ENCODE measurements around the gene RAD54L.

The RAD54L gene

DNA sequence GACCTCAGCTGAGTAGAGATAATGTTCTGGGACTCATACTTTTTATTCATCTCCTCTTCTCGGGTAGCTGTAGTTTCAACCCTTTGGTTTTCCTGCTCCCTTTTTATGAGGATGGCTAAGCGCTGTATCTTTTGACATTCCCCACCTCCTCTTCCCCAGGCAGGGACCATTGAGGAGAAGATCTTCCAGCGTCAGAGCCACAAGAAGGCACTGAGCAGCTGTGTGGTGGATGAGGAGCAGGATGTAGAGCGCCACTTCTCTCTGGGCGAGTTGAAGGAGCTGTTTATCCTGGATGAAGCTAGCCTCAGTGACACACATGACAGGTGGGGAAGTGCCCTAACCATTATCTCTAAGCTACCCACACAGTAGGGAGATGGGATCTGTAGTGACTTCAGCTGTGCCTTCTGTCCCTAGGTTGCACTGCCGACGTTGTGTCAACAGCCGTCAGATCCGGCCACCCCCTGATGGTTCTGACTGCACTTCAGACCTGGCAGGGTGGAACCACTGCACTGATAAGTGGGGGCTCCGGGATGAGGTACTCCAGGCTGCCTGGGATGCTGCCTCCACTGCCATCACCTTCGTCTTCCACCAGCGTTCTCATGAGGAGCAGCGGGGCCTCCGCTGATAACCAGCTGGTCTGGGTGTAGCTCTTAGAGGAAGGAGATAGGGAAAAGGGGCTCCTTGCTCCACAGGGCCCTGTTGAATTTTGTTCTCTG lies 30.3 kb downstream of the RAD54L start:
- no peak for DNase-seq (ENCODE audit: low read depth)

DNA sequence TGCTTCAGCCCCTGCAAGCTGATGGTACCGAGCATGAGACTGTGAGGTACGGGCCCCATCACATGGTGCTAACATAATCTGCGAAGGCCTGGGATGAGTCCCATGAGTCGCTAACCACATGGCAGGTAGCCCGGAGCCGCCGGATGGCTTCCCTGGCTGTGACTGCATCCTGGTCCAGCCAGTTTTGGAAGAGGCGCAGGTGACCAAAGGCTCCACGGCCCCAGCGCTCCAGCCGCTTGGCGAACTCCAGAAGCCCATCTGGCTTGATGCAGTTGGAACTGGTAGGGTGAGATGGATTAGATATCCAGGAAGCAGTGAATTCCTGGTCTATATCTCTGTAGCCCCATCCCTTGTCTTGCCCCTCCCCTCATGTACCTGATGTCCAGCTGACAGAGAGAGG lies 31.2 kb downstream of the RAD54L start:
- DNase-seq (ENCODE audit: low read depth): no peak
- H3K4me3 ChIP-seq (ENCODE audit: low read depth, low read length): no peak overlapping the region
- TF ChIP-seq, protein P1, sequence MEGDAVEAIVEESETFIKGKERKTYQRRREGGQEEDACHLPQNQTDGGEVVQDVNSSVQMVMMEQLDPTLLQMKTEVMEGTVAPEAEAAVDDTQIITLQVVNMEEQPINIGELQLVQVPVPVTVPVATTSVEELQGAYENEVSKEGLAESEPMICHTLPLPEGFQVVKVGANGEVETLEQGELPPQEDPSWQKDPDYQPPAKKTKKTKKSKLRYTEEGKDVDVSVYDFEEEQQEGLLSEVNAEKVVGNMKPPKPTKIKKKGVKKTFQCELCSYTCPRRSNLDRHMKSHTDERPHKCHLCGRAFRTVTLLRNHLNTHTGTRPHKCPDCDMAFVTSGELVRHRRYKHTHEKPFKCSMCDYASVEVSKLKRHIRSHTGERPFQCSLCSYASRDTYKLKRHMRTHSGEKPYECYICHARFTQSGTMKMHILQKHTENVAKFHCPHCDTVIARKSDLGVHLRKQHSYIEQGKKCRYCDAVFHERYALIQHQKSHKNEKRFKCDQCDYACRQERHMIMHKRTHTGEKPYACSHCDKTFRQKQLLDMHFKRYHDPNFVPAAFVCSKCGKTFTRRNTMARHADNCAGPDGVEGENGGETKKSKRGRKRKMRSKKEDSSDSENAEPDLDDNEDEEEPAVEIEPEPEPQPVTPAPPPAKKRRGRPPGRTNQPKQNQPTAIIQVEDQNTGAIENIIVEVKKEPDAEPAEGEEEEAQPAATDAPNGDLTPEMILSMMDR (IDR thresholded peaks at IDR 0.05; ENCODE audit: low read depth, low read length, missing control alignments): no peak

More for the DNA sequence above, 30.3 kb downstream of the RAD54L start:
- no peak overlapping the region for H3K4me3 ChIP-seq (ENCODE audit: low read depth, low read length)
- TF ChIP-seq, protein P1 (IDR thresholded peaks at IDR 0.05; ENCODE audit: low read depth, low read length, missing control alignments): no peak

DNA sequence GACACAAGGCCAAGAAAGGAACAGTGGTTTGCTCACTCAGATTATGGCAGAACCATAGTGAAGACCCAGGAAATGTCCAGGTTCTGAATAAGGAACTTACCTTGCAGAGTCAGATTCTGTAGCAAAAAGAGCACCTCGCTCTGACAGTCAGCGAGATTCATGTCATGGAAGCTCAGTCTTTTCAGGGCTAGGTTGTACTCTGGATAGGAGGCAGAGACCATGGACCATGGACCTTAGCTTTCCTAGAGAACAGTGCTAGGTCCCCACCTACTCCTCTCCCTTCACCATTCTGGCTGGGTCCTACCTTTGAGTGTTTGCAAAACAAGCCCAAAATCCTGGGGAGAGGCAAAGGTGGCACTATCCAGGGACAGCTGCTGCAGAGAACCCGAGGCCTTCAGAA lies 32.5 kb downstream of the RAD54L start:
- TF ChIP-seq, protein P1 (IDR thresholded peaks at IDR 0.05; ENCODE audit: low read depth, low read length, missing control alignments): no peak
- H3K4me3 ChIP-seq (ENCODE audit: low read depth, low read length): no peak overlapping the region
- no peak for DNase-seq (ENCODE audit: low read depth)

DNA sequence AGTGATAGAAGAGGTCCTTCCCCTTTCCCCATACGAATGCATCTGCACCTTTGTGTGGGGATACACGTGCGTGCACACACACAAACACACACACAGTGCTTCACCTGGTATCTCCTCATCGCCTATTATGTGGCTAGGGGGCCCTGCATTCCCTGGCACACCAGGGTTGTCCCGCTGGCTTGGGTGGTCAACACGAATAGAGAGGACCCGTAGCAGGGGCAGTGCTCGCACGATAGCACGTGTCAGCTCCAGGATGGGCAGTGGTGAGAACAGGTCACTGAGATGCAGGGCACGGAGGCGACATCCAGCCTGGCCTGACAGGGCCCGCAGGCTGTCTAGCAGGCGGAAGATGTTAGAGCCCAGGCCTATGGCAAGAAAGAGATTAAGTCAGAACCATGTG lies 33.5 kb downstream of the RAD54L start:
- TF ChIP-seq, protein P1 (IDR thresholded peaks at IDR 0.05; ENCODE audit: low read depth, low read length, missing control alignments): no peak
- H3K4me3 ChIP-seq (ENCODE audit: low read depth, low read length): no peak overlapping the region

DNA sequence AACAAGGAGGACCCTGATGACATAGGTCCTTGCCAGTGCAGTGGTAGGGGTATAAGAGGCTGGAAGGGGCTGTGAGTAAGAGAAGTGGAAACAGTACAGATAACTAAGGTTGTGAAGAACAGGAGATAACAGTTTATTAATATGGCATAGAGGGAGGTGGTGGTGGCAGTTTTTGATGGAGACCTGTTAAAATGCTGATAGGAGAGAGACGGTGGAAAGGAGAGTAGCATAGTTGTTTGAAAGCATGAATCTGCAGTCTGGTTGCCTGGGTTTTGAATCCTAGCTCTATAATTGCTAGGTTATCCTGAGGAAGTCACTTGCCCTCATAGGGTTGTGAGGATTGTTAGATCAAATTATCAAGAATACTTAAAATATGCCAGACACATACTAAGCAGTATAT lies 36.5 kb downstream of the RAD54L start:
- no peak for DNase-seq (ENCODE audit: low read depth)
- TF ChIP-seq, protein P1 (IDR thresholded peaks at IDR 0.05; ENCODE audit: low read depth, low read length, missing control alignments): no peak
- H3K4me3 ChIP-seq (ENCODE audit: low read depth, low read length): no peak overlapping the region

More for the DNA sequence above, 33.5 kb downstream of the RAD54L start:
- no peak for DNase-seq (ENCODE audit: low read depth)

DNA sequence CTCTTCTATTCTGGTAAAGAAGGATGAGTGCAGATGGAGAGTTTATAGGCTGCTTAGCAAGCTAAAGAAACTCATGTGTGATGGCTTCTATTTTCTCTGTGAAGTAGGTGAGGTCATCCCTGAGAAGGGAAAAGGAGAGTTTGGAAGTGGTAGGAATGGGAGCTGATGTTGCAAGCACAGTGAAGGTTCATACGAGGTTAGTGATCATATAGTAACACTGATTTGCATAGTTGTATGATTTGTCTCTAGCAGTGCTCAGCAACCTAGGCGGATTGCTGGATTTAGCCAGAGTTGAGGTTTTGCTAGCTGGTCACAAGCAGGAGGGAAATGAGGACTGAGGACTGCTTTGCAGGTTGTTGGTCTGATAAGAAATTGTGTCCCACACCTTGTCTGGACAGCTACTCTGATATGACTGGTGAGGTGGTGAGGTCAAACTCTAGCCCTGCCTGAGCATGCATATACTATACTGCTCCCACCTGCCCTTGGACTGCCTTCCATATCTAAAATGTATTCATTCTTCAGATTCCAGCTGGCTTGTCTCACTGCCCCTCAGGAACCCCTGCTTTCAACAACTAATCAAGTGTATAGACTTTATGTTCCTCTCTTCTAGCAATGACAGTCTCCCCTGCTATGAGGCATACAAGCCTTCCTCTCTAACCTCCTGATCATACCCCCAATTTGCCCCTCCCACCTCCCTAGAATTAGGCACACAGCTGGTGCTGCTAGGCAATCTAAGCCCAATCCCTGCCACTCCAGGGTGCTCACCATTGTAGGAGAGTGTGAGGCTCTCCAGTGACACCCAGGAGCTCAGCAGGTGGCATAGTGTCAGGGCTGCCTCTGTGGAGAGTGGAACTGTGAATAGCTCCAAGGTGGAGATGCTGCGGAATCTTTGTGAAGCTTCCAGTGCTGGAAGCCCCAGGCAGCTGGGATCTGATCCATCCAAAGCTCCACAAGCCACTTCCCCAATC lies 37.3 kb downstream of the RAD54L start:
- no peak overlapping the region for H3K4me3 ChIP-seq (ENCODE audit: low read depth, low read length)
- no peak for DNase-seq (ENCODE audit: low read depth)
- TF ChIP-seq, protein P1 (IDR thresholded peaks at IDR 0.05; ENCODE audit: low read depth, low read length, missing control alignments): no peak

Measured in GM12864 (cell line).